Epithelial cell of esophagus (primary cell): ENCODE results near the gene RAB30.

Source experiments
- DNase-seq: peaks from one replicate; pipeline ENCODE4 v3.0.0; 2010; ENCODE audit warnings: low read depth
- H3K4me3 ChIP-seq: 2 replicates; pipeline ENCODE4 v1.5.1; 2011; ENCODE audit warnings: mild to moderate bottlenecking, low read length, control low read depth
- CTCF ChIP-seq: IDR thresholded peaks from 2 replicates; pipeline ENCODE4 v1.5.1; 2011; ENCODE audit warnings: low read depth, mild to moderate bottlenecking, low read length, control low read depth, inconsistent platforms; ENCODE audit not compliant: insufficient read depth; ENCODE audit errors: missing control alignments

The RAB30 gene

GRCh38 chr11:83033371-83033770 is 38.3 kb downstream of the RAB30 start:
- DNase-seq, result no peak
- TF ChIP-seq CTCF, result no peak
- no peak overlapping the region for H3K4me3 ChIP-seq

GRCh38 chr11:83031127-83031526 is 40.6 kb downstream of the RAB30 start:
- no peak for TF ChIP-seq CTCF
- no peak overlapping the region for H3K4me3 ChIP-seq
- DNase-seq, result no peak

GRCh38 chr11:83027794-83028193 is 43.9 kb downstream of the RAB30 start:
- no peak for TF ChIP-seq CTCF
- DNase-seq, result no peak
- H3K4me3 ChIP-seq, result no peak overlapping the region

GRCh38 chr11:83027289-83027688 is 44.4 kb downstream of the RAB30 start:
- DNase-seq, result no peak

GRCh38 chr11:83026229-83026628 is 45.5 kb downstream of the RAB30 start:
- no peak overlapping the region for H3K4me3 ChIP-seq
- DNase-seq, result no peak
- TF ChIP-seq CTCF, result no peak

More at GRCh38 chr11:83027289-83027688, 44.4 kb downstream of the RAB30 start:
- no peak overlapping the region for H3K4me3 ChIP-seq
- TF ChIP-seq CTCF, result no peak

- DNase-seq, result peak; percentile 86
- no peak for TF ChIP-seq CTCF
- no peak overlapping the region for H3K4me3 ChIP-seq
Measured at GRCh38 chr11:83025267-83025704, 46.4 kb downstream of the RAB30 start.

- H3K4me3 ChIP-seq, result no peak overlapping the region
- no peak for DNase-seq
- TF ChIP-seq CTCF, result no peak
Measured at GRCh38 chr11:83024270-83024854, 47.3 kb downstream of the RAB30 start.
